ENCODE data around the gene EPHB6. TPM values are rescaled to one million over a fixed set of nuclear protein-coding genes. Genes with fewer than 3 reads are reported as not detected.

EPHB6 gene
- total RNA-seq, 2 donors from 2014 or later = 33.2 to 36.9 TPM

GRCh38 chr7:142814451-142814850, 40.4 kb upstream of the EPHB6 start:
- WGBS, 2 experiments (ENCODE audit: insufficient coverage in 1 of 2, insufficient read length in 1 of 2) = 66% methylated on average over 2 of the region's 2 CpGs; no CpG with 5 or more reads in 1 of the 2 experiments
- H3K27me3 Mint-ChIP-seq (ENCODE audit: insufficient read depth) = peaks cover 16% of the 10 kb centered on the region
- Histone ChIP-seq H3K4me1 (ENCODE audit: control insufficient read depth, insufficient read depth, low read length) (peaks cover 10% of the 10 kb centered on the region), H3K4me3 (ENCODE audit: low read length) (no peak overlapping the region), H3K36me3 (ENCODE audit: control insufficient read depth, insufficient read depth, low read length) (no peaks in the 10 kb centered on the region), H3K9me3 (ENCODE audit: control insufficient read depth, low read length) (no peaks in the 10 kb centered on the region), H3K27ac (ENCODE audit: low read depth, low read length) (peak overlapping the region; percentile 19), H3K9ac (ENCODE audit: extremely low read depth, low read length, poor library complexity, severe bottlenecking) (no peak overlapping the region), H3K27me3 (ENCODE audit: control insufficient read depth, insufficient read depth, low read length, poor library complexity, severe bottlenecking) (no peaks in the 10 kb centered on the region)
- H3K4me3 Mint-ChIP-seq = no peak overlapping the region
- no peaks in the 10 kb centered on the region for H3K36me3 Mint-ChIP-seq (ENCODE audit: low read depth)
- H3K4me1 Mint-ChIP-seq = peaks cover 33% of the 10 kb centered on the region
- H3K27ac Mint-ChIP-seq = peak overlapping the region; percentile 69
- H3K9me3 Mint-ChIP-seq = no peaks in the 10 kb centered on the region
- no peak for DNase-seq
- no peak for TF ChIP-seq CTCF (conservative IDR thresholded peaks at IDR 0.05)

GRCh38 chr7:142815134-142815533, 39.7 kb upstream of the EPHB6 start:
- H3K27me3 Mint-ChIP-seq (ENCODE audit: insufficient read depth) = peaks cover 14% of the 10 kb centered on the region
- Histone ChIP-seq H3K9me3 (ENCODE audit: control insufficient read depth, low read length) (no peaks in the 10 kb centered on the region), H3K9ac (ENCODE audit: extremely low read depth, low read length, poor library complexity, severe bottlenecking) (no peak overlapping the region), H3K4me3 (ENCODE audit: low read length) (no peak overlapping the region), H3K27me3 (ENCODE audit: control insufficient read depth, insufficient read depth, low read length, poor library complexity, severe bottlenecking) (no peaks in the 10 kb centered on the region), H3K27ac (ENCODE audit: low read depth, low read length) (no peak overlapping the region), H3K36me3 (ENCODE audit: control insufficient read depth, insufficient read depth, low read length) (no peaks in the 10 kb centered on the region), H3K4me1 (ENCODE audit: control insufficient read depth, insufficient read depth, low read length) (peaks cover 10% of the 10 kb centered on the region)
- 91 to 100% methylated on average over 3 of the region's 3 CpGs for WGBS, 2 experiments (ENCODE audit: insufficient coverage in 1 of 2, insufficient read length in 1 of 2)
- no peak overlapping the region for H3K27ac Mint-ChIP-seq
- H3K36me3 Mint-ChIP-seq (ENCODE audit: low read depth) = no peaks in the 10 kb centered on the region
- no peak for TF ChIP-seq CTCF (conservative IDR thresholded peaks at IDR 0.05)
- H3K9me3 Mint-ChIP-seq = no peaks in the 10 kb centered on the region
- peak; percentile 25 for DNase-seq
- no peak overlapping the region for H3K4me3 Mint-ChIP-seq
- H3K4me1 Mint-ChIP-seq = peaks cover 36% of the 10 kb centered on the region

- no peak for TF ChIP-seq CTCF (conservative IDR thresholded peaks at IDR 0.05)
- peaks cover 29% of the 10 kb centered on the region for H3K4me1 Mint-ChIP-seq
- H3K4me1 ChIP-seq (ENCODE audit: control insufficient read depth, insufficient read depth, low read length) = peaks cover 6% of the 10 kb centered on the region
- H3K9ac ChIP-seq (ENCODE audit: extremely low read depth, low read length, poor library complexity, severe bottlenecking) = no peak overlapping the region
- no peak for DNase-seq
- WGBS, 2 experiments (ENCODE audit: insufficient coverage in 1 of 2, insufficient read length in 1 of 2) = 86 to 93% methylated on average over 1 to 2 of the region's 2 CpGs
- H3K27me3 Mint-ChIP-seq (ENCODE audit: insufficient read depth) = peaks cover 13% of the 10 kb centered on the region
- no peak overlapping the region for H3K4me3 ChIP-seq (ENCODE audit: low read length)
- H3K36me3 ChIP-seq (ENCODE audit: control insufficient read depth, insufficient read depth, low read length) = no peaks in the 10 kb centered on the region
- H3K9me3 Mint-ChIP-seq = peaks cover 9% of the 10 kb centered on the region
- H3K36me3 Mint-ChIP-seq (ENCODE audit: low read depth) = no peaks in the 10 kb centered on the region
- H3K4me3 Mint-ChIP-seq = no peak overlapping the region
- no peak overlapping the region for H3K27ac Mint-ChIP-seq
- no peaks in the 10 kb centered on the region for H3K27me3 ChIP-seq (ENCODE audit: control insufficient read depth, insufficient read depth, low read length, poor library complexity, severe bottlenecking)
- H3K9me3 ChIP-seq (ENCODE audit: control insufficient read depth, low read length) = peaks cover 10% of the 10 kb centered on the region
- no peak overlapping the region for H3K27ac ChIP-seq (ENCODE audit: low read depth, low read length)
Measured at GRCh38 chr7:142817506-142817905, 37.4 kb upstream of the EPHB6 start.

Measured in endodermal cell (in vitro differentiated cells).